ENCODE measurements around the gene CCDC57. TPM values are rescaled to one million over a fixed set of nuclear protein-coding genes. Genes with fewer than 3 reads are reported as not detected.

The CCDC57 gene
- total and polyA plus RNA-seq, 9 of the 15 experiments (the other 6 are each of a cell fraction or from before 2014, with no cell fraction given): 0.83 to 36.2 (median 13.6) TPM

DNA sequence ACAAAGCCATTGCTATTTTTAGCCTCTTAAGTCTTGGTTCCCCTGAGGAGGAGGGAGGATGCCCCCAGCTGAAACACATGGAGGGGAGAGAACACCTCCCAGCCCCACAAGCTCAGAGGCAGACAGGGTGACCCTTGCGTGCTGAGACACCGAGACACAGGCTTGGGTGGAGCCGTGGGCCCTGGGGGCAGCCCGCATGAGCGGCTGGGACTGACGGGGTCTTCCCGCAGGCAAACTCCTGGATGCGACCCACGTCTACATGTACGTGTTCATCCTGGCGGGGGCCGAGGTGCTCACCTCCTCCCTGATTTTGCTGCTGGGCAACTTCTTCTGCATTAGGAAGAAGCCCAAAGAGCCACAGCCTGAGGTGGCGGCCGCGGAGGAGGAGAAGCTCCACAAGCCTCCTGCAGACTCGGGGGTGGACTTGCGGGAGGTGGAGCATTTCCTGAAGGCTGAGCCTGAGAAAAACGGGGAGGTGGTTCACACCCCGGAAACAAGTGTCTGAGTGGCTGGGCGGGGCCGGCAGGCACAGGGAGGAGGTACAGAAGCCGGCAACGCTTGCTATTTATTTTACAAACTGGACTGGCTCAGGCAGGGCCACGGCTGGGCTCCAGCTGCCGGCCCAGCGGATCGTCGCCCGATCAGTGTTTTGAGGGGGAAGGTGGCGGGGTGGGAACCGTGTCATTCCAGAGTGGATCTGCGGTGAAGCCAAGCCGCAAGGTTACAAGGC lies 26.0 kb upstream of the CCDC57 start (continued):
- TF ChIP-seq, protein P1, sequence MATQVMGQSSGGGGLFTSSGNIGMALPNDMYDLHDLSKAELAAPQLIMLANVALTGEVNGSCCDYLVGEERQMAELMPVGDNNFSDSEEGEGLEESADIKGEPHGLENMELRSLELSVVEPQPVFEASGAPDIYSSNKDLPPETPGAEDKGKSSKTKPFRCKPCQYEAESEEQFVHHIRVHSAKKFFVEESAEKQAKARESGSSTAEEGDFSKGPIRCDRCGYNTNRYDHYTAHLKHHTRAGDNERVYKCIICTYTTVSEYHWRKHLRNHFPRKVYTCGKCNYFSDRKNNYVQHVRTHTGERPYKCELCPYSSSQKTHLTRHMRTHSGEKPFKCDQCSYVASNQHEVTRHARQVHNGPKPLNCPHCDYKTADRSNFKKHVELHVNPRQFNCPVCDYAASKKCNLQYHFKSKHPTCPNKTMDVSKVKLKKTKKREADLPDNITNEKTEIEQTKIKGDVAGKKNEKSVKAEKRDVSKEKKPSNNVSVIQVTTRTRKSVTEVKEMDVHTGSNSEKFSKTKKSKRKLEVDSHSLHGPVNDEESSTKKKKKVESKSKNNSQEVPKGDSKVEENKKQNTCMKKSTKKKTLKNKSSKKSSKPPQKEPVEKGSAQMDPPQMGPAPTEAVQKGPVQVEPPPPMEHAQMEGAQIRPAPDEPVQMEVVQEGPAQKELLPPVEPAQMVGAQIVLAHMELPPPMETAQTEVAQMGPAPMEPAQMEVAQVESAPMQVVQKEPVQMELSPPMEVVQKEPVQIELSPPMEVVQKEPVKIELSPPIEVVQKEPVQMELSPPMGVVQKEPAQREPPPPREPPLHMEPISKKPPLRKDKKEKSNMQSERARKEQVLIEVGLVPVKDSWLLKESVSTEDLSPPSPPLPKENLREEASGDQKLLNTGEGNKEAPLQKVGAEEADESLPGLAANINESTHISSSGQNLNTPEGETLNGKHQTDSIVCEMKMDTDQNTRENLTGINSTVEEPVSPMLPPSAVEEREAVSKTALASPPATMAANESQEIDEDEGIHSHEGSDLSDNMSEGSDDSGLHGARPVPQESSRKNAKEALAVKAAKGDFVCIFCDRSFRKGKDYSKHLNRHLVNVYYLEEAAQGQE (IDR thresholded peaks at IDR 0.05; ENCODE audit: borderline replicate concordance): peak; percentile 41
- TF ChIP-seq, protein P1 (CRISPR knock-in tag; IDR thresholded peaks at IDR 0.05; ENCODE audit: low read depth): no peak
- no peak for TF ChIP-seq ZNF445 (CRISPR knock-in tag; IDR thresholded peaks at IDR 0.05; ENCODE audit: low read depth)
- TF ChIP-seq, protein P2, sequence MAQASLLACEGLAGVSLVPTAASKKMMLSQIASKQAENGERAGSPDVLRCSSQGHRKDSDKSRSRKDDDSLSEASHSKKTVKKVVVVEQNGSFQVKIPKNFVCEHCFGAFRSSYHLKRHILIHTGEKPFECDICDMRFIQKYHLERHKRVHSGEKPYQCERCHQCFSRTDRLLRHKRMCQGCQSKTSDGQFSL (CRISPR knock-in tag; IDR thresholded peaks at IDR 0.05): no peak
- TF ChIP-seq, protein P2 (tag; IDR thresholded peaks at IDR 0.05): no peak
- no peak for TF ChIP-seq TAF7 (tag; IDR thresholded peaks at IDR 0.05)
- no peak for TF ChIP-seq NFXL1 (CRISPR knock-in tag; IDR thresholded peaks at IDR 0.05)
- TF ChIP-seq, protein P3, sequence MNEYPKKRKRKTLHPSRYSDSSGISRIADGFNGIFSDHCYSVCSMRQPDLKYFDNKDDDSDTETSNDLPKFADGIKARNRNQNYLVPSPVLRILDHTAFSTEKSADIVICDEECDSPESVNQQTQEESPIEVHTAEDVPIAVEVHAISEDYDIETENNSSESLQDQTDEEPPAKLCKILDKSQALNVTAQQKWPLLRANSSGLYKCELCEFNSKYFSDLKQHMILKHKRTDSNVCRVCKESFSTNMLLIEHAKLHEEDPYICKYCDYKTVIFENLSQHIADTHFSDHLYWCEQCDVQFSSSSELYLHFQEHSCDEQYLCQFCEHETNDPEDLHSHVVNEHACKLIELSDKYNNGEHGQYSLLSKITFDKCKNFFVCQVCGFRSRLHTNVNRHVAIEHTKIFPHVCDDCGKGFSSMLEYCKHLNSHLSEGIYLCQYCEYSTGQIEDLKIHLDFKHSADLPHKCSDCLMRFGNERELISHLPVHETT (CRISPR knock-in tag; conservative IDR thresholded peaks at IDR 0.05 in 1 of 2, IDR thresholded peaks at IDR 0.05 in 1 of 2): no peak
- TF ChIP-seq, protein P4, sequence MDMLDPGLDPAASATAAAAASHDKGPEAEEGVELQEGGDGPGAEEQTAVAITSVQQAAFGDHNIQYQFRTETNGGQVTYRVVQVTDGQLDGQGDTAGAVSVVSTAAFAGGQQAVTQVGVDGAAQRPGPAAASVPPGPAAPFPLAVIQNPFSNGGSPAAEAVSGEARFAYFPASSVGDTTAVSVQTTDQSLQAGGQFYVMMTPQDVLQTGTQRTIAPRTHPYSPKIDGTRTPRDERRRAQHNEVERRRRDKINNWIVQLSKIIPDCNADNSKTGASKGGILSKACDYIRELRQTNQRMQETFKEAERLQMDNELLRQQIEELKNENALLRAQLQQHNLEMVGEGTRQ (CRISPR knock-in tag; IDR thresholded peaks at IDR 0.05): no peak
- 0 out of 2 replicates have a peak, but pooled peaks have one; percentile 26 for TF ChIP-seq ZNF583 (CRISPR knock-in tag; IDR thresholded peaks at IDR 0.05)
- TF ChIP-seq OTX1 (CRISPR knock-in tag; IDR thresholded peaks at IDR 0.05): no peak
- TF ChIP-seq, protein P5, sequence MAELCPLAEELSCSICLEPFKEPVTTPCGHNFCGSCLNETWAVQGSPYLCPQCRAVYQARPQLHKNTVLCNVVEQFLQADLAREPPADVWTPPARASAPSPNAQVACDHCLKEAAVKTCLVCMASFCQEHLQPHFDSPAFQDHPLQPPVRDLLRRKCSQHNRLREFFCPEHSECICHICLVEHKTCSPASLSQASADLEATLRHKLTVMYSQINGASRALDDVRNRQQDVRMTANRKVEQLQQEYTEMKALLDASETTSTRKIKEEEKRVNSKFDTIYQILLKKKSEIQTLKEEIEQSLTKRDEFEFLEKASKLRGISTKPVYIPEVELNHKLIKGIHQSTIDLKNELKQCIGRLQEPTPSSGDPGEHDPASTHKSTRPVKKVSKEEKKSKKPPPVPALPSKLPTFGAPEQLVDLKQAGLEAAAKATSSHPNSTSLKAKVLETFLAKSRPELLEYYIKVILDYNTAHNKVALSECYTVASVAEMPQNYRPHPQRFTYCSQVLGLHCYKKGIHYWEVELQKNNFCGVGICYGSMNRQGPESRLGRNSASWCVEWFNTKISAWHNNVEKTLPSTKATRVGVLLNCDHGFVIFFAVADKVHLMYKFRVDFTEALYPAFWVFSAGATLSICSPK (IDR thresholded peaks at IDR 0.05; ENCODE audit: borderline replicate concordance): no peak
- TF ChIP-seq ZNF77 (CRISPR knock-in tag; IDR thresholded peaks at IDR 0.05): no peak
